ENCODE results near the gene CFAP221. TPM values are rescaled to one million over a fixed set of nuclear protein-coding genes. Genes with fewer than 3 reads are reported as not detected.

CFAP221 gene
- polyA plus RNA-seq, 1 donor (not counting 4 experiments of a cell fraction or from before 2014, with no cell fraction given), result not detected

- Histone ChIP-seq H3K36me3 (ENCODE audit: control insufficient read depth in 2 of 2, extremely low read depth in 1 of 2, insufficient read depth in 2 of 2, low read length in 2 of 2) (no peaks in the 10 kb centered on the region), H3K9me1 (ENCODE audit: control insufficient read depth, extremely low read depth, insufficient read depth, low read length) (no peaks in the 10 kb centered on the region), H3K4me2 (ENCODE audit: control insufficient read depth, extremely low read depth, insufficient read depth, low read depth, low read length) (no peak overlapping the region), H3K27me3 (ENCODE audit: control insufficient read depth, extremely low read depth, insufficient read depth, low read length) (no peaks in the 10 kb centered on the region), H3K4me1 (ENCODE audit: control insufficient read depth, extremely low read depth, insufficient read depth, low read length) (no peaks in the 10 kb centered on the region), H4K20me1 (ENCODE audit: control insufficient read depth, extremely low read depth, insufficient read depth, low read length) (no peaks in the 10 kb centered on the region), H3K79me2 (ENCODE audit: control insufficient read depth, insufficient read depth, low read length) (no peaks in the 10 kb centered on the region), H3K4me3 (ENCODE audit: control insufficient read depth in 2 of 3, extremely low read depth in 1 of 3, insufficient read depth in 2 of 3, low read depth in 1 of 3, low read length in 3 of 3) (no peak overlapping the region), H2AFZ (ENCODE audit: control insufficient read depth, low read length) (no peak overlapping the region), H3K9me3 (ENCODE audit: control insufficient read depth, low read depth, low read length) (no peaks in the 10 kb centered on the region), H3K27ac (ENCODE audit: control insufficient read depth, insufficient read depth, low read length) (no peak overlapping the region), H3K9ac (ENCODE audit: control insufficient read depth, extremely low read depth, insufficient read depth, low read length) (no peak overlapping the region)
- no peak for DNase-seq (ENCODE audit: low read depth, low spot score)
- dilution Hi-C loops (cut with MboI; ENCODE audit: extremely low pct_ligation_motif_present, low sequenced_read_pairs), result no loop called here
- TF ChIP-seq EZH2 (IDR thresholded peaks at IDR 0.05; ENCODE audit: low read length) (no peak), CTCF (optimal IDR thresholded peaks at IDR 0.05 in 1 of 3, IDR thresholded peaks at IDR 0.05 in 1 of 3, conservative IDR thresholded peaks at IDR 0.05 in 1 of 3; ENCODE audit: extremely low read depth in 1 of 3, insufficient read depth in 2 of 3, low read length in 3 of 3) (no peak)
- no peak for FAIRE-seq
These were observed 118.0 kb downstream of the CFAP221 start for GRCh38 chr2:119662297-119662696.

- no peak overlapping the region for H2AFZ ChIP-seq (ENCODE audit: control insufficient read depth, low read length)
- TF ChIP-seq CTCF (optimal IDR thresholded peaks at IDR 0.05 in 1 of 3, IDR thresholded peaks at IDR 0.05 in 1 of 3, conservative IDR thresholded peaks at IDR 0.05 in 1 of 3; ENCODE audit: extremely low read depth in 1 of 3, insufficient read depth in 2 of 3, low read length in 3 of 3) (no peak), EZH2 (IDR thresholded peaks at IDR 0.05; ENCODE audit: low read length) (no peak)
- H3K9ac ChIP-seq (ENCODE audit: control insufficient read depth, extremely low read depth, insufficient read depth, low read length), result no peak overlapping the region
- no peaks in the 10 kb centered on the region for H3K79me2 ChIP-seq (ENCODE audit: control insufficient read depth, insufficient read depth, low read length)
- FAIRE-seq, result no peak
- DNase-seq (ENCODE audit: low read depth, low spot score), result no peak
- no peaks in the 10 kb centered on the region for H3K4me1 ChIP-seq (ENCODE audit: control insufficient read depth, extremely low read depth, insufficient read depth, low read length)
- no peak overlapping the region for H3K27ac ChIP-seq (ENCODE audit: control insufficient read depth, insufficient read depth, low read length)
- dilution Hi-C loops (cut with MboI; ENCODE audit: extremely low pct_ligation_motif_present, low sequenced_read_pairs), result no loop called here
- H3K4me3 ChIP-seq (ENCODE audit: control insufficient read depth in 2 of 3, extremely low read depth in 1 of 3, insufficient read depth in 2 of 3, low read depth in 1 of 3, low read length in 3 of 3), result no peak overlapping the region
- no peaks in the 10 kb centered on the region for H4K20me1 ChIP-seq (ENCODE audit: control insufficient read depth, extremely low read depth, insufficient read depth, low read length)
- H3K36me3 ChIP-seq (ENCODE audit: control insufficient read depth in 2 of 2, extremely low read depth in 1 of 2, insufficient read depth in 2 of 2, low read length in 2 of 2), result no peaks in the 10 kb centered on the region
- H3K9me1 ChIP-seq (ENCODE audit: control insufficient read depth, extremely low read depth, insufficient read depth, low read length), result no peaks in the 10 kb centered on the region
- H3K4me2 ChIP-seq (ENCODE audit: control insufficient read depth, extremely low read depth, insufficient read depth, low read depth, low read length), result no peak overlapping the region
- H3K27me3 ChIP-seq (ENCODE audit: control insufficient read depth, extremely low read depth, insufficient read depth, low read length), result no peaks in the 10 kb centered on the region
- no peaks in the 10 kb centered on the region for H3K9me3 ChIP-seq (ENCODE audit: control insufficient read depth, low read depth, low read length)
These were observed 124.3 kb downstream of the CFAP221 start for GRCh38 chr2:119668546-119668945.

Data from keratinocyte (primary cell).